OCI-M1 (cell line): Measurements from ENCODE around the gene CARD18.

Experiments
- DNase-seq: peaks from one replicate; lab custom pipeline; 2025; lab: John Stamatoyannopoulos, UW

CARD18 gene

GRCh38 chr11:105139669-105140068 is at the start of gene CARD18:
Gene CARD18 (minus strand): TSS chr11:105139769. CDS start chr11:105139726, 43 bp downstream.
- no peak for DNase-seq

- no peak for DNase-seq
These were observed 44.4 kb upstream of the CARD18 start for GRCh38 chr11:105183987-105184386.

GRCh38 chr11:105183426-105183825 is 43.9 kb upstream of the CARD18 start:
- no peak for DNase-seq

GRCh38 chr11:105181521-105181920 is 42.0 kb upstream of the CARD18 start:
- DNase-seq: peak; percentile 21

- peak; percentile 1 for DNase-seq
These were observed 41.5 kb upstream of the CARD18 start for GRCh38 chr11:105181100-105181499.

- no peak for DNase-seq
These were observed 40.1 kb upstream of the CARD18 start for GRCh38 chr11:105179542-105180278.

- no peak for DNase-seq
These were observed 38.1 kb upstream of the CARD18 start for GRCh38 chr11:105177658-105178057.

GRCh38 chr11:105168457-105168856 is 28.9 kb upstream of the CARD18 start:
- no peak for DNase-seq

GRCh38 chr11:105167244-105167643 is 27.7 kb upstream of the CARD18 start:
- DNase-seq: no peak

- DNase-seq: no peak
These were observed 24.6 kb upstream of the CARD18 start for GRCh38 chr11:105164208-105164607.

- DNase-seq: no peak
These were observed 22.9 kb upstream of the CARD18 start for GRCh38 chr11:105162506-105162905.

- no peak for DNase-seq
These were observed 18.9 kb upstream of the CARD18 start for GRCh38 chr11:105158436-105158835.

- DNase-seq: no peak
These were observed 17.2 kb upstream of the CARD18 start for GRCh38 chr11:105156720-105157119.

- DNase-seq: no peak
These were observed 16.7 kb upstream of the CARD18 start for GRCh38 chr11:105156231-105156630.

- no peak for DNase-seq
These were observed 16.1 kb upstream of the CARD18 start for GRCh38 chr11:105155679-105156078.

- no peak for DNase-seq
These were observed 13.8 kb upstream of the CARD18 start for GRCh38 chr11:105153392-105153791.

- DNase-seq: no peak
These were observed 13.0 kb upstream of the CARD18 start for GRCh38 chr11:105152560-105152959.

GRCh38 chr11:105152021-105152512 is 12.5 kb upstream of the CARD18 start:
- no peak for DNase-seq

GRCh38 chr11:105149477-105149876 is 9.9 kb upstream of the CARD18 start:
- DNase-seq: no peak

GRCh38 chr11:105148241-105148640 is 8.7 kb upstream of the CARD18 start:
- DNase-seq: no peak

GRCh38 chr11:105144887-105145286 is 5.3 kb upstream of the CARD18 start:
- no peak for DNase-seq

GRCh38 chr11:105142167-105142566 is 2.6 kb upstream of the CARD18 start:
- no peak for DNase-seq

- DNase-seq: no peak
These were observed 2.3 kb downstream of the CARD18 start for GRCh38 chr11:105137286-105137685.

GRCh38 chr11:105135883-105136282 is 3.7 kb downstream of the CARD18 start:
- no peak for DNase-seq
